ENCODE results near the gene EVC2.

EVC2 gene

GRCh38 chr4:5708449-5709206 is at the start of gene EVC2:
EVC2 (minus strand) TSS chr4:5708559; CDS start chr4:5708513, 46 bp downstream.
- no peak for DNase-seq

- no peak for DNase-seq
Measured at GRCh38 chr4:5757954-5758353, 49.6 kb upstream of the EVC2 start.

GRCh38 chr4:5757536-5757935 is 49.2 kb upstream of the EVC2 start:
- no peak for DNase-seq

- DNase-seq, result no peak
Measured at GRCh38 chr4:5757091-5757490, 48.7 kb upstream of the EVC2 start.

GRCh38 chr4:5756271-5756670 is 47.9 kb upstream of the EVC2 start:
- DNase-seq, result no peak

- DNase-seq, result no peak
Measured at GRCh38 chr4:5755679-5756078, 47.3 kb upstream of the EVC2 start.

- DNase-seq, result no peak
Measured at GRCh38 chr4:5755161-5755560, 46.8 kb upstream of the EVC2 start.

GRCh38 chr4:5754529-5754881 is 46.1 kb upstream of the EVC2 start:
- DNase-seq, result no peak

- DNase-seq, result no peak
Measured at GRCh38 chr4:5753766-5754528, 45.6 kb upstream of the EVC2 start.

GRCh38 chr4:5753366-5753765 is 45.0 kb upstream of the EVC2 start:
- no peak for DNase-seq

- DNase-seq, result no peak
Measured at GRCh38 chr4:5752376-5753184, 44.2 kb upstream of the EVC2 start.

GRCh38 chr4:5751666-5752375 is 43.5 kb upstream of the EVC2 start:
- DNase-seq, result no peak

GRCh38 chr4:5750946-5751665 is 42.7 kb upstream of the EVC2 start:
- DNase-seq, result no peak

GRCh38 chr4:5750052-5750945 is 41.9 kb upstream of the EVC2 start:
- DNase-seq, result no peak

GRCh38 chr4:5749568-5749967 is 41.2 kb upstream of the EVC2 start:
- DNase-seq, result no peak

- DNase-seq, result no peak
Measured at GRCh38 chr4:5747738-5748375, 39.5 kb upstream of the EVC2 start.

GRCh38 chr4:5746829-5747737 is 38.7 kb upstream of the EVC2 start:
- no peak for DNase-seq

GRCh38 chr4:5746250-5746649 is 37.9 kb upstream of the EVC2 start:
- DNase-seq, result no peak

- no peak for DNase-seq
Measured at GRCh38 chr4:5742968-5743367, 34.6 kb upstream of the EVC2 start.

- no peak for DNase-seq
Measured at GRCh38 chr4:5742388-5742787, 34.0 kb upstream of the EVC2 start.

All from NCI-H1092 (cell line).